Measurements from ENCODE around the gene NTN5. TPM values are rescaled to one million over a fixed set of nuclear protein-coding genes. Genes with fewer than 3 reads are reported as not detected.

The NTN5 gene
- total RNA-seq, 6 experiments from 2014 or later = 0.12 to 0.23 (median 0.18) TPM; not detected in 2

DNA sequence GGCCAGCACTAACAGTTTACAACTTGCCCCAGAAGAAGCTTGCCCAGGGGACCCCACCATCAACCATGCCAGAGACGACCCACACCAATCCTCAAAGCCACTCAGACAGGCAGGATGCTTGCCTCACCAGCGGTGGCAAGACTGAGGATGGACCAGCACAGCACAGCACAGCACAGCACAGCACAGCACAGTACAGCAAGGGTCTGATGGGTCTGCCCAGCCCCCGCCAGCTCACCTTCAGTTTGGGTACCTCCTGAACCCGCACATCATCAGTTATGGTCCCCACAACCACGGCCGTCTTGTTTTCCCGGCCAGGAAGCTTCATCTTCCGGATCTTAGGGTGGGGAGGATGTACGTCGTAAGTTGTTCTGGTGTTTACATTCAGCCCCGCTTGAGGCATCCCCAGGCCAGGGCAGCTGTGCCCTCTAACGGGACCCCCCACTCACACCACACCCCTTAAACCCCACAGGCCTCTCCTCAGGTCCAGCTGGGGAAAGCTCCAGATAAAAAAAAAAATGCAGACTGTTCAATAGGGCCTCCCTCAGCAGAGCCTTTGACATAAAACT, 56.2 kb downstream of the NTN5 start:
- H3K27me3 Mint-ChIP-seq (ENCODE audit: insufficient read depth) = peaks cover 25% of the 10 kb centered on the region
- H3K9me3 Mint-ChIP-seq = no peaks in the 10 kb centered on the region
- H3K27ac Mint-ChIP-seq = peak overlapping the region; percentile 99
- peaks cover 28% of the 10 kb centered on the region for H3K4me1 Mint-ChIP-seq (ENCODE audit: low read depth)
- H3K36me3 Mint-ChIP-seq (ENCODE audit: low read depth) = peaks cover 38% of the 10 kb centered on the region
- TF ChIP-seq, protein P1, sequence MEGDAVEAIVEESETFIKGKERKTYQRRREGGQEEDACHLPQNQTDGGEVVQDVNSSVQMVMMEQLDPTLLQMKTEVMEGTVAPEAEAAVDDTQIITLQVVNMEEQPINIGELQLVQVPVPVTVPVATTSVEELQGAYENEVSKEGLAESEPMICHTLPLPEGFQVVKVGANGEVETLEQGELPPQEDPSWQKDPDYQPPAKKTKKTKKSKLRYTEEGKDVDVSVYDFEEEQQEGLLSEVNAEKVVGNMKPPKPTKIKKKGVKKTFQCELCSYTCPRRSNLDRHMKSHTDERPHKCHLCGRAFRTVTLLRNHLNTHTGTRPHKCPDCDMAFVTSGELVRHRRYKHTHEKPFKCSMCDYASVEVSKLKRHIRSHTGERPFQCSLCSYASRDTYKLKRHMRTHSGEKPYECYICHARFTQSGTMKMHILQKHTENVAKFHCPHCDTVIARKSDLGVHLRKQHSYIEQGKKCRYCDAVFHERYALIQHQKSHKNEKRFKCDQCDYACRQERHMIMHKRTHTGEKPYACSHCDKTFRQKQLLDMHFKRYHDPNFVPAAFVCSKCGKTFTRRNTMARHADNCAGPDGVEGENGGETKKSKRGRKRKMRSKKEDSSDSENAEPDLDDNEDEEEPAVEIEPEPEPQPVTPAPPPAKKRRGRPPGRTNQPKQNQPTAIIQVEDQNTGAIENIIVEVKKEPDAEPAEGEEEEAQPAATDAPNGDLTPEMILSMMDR (IDR thresholded peaks at IDR 0.05) = no peak
- H3K4me3 Mint-ChIP-seq = peak overlapping the region; percentile 94
- DNase-seq = no peak

GRCh38 chr19:48616041-48616436, 56.8 kb downstream of the NTN5 start:
- Mint-ChIP-seq H3K9me3 (no peaks in the 10 kb centered on the region), H3K4me3 (peak overlapping the region; percentile 94), H3K36me3 (ENCODE audit: low read depth) (peaks cover 35% of the 10 kb centered on the region), H3K27me3 (ENCODE audit: insufficient read depth) (peaks cover 25% of the 10 kb centered on the region), H3K4me1 (ENCODE audit: low read depth) (peaks cover 28% of the 10 kb centered on the region), H3K27ac (peak overlapping the region; percentile 69)
- TF ChIP-seq, protein P1 (IDR thresholded peaks at IDR 0.05) = no peak
- no peak for DNase-seq

DNA sequence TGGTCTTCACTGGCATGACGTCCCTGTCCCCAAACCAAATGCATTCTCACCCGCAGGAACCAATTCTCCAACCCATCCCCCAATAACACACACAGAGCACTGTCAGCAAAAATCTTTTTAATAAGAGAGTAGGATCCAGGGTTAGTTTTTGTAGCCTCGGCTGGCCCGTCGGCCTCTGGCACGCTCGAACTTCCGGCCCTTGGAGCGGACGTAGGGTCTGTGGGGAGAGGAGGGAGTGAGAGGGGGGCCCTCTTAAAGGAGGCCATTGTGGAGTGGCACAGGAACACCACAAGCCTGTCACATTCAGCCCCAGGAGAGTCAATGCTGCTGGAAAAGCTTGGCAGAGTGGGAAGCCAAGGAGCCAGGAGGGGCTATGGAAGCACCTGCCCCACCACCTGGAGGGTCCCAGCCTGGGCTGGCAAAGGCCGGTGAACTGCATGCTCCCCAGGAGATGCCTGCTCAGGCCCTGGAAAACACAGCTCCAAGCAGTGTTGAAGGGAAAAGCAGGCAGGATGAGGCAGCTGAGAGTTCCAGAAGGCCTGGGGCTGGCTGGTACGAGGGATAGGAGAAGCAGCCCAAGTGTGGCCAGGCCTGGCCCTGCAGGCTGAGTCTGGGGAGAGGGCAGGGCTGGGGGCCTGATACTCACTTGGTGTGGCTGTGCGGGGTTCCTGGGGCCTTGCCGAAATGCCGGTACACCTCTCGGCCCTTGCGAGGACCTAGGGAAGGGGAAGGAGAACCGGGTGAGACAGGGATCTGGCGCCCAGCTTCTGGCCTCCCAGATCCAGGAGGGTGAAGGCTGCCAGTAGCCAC, 57.4 kb downstream of the NTN5 start:
- Mint-ChIP-seq H3K9me3 (no peaks in the 10 kb centered on the region), H3K4me1 (ENCODE audit: low read depth) (peaks cover 28% of the 10 kb centered on the region), H3K27me3 (ENCODE audit: insufficient read depth) (peaks cover 25% of the 10 kb centered on the region), H3K4me3 (peak overlapping the region; percentile 9; the same call in 1 of the 2 replicates), H3K36me3 (ENCODE audit: low read depth) (peaks cover 35% of the 10 kb centered on the region), H3K27ac (no peak overlapping the region)
- TF ChIP-seq, protein P1 (IDR thresholded peaks at IDR 0.05) = no peak; the same call in 1 of the 2 replicates
- DNase-seq = no peak

DNA sequence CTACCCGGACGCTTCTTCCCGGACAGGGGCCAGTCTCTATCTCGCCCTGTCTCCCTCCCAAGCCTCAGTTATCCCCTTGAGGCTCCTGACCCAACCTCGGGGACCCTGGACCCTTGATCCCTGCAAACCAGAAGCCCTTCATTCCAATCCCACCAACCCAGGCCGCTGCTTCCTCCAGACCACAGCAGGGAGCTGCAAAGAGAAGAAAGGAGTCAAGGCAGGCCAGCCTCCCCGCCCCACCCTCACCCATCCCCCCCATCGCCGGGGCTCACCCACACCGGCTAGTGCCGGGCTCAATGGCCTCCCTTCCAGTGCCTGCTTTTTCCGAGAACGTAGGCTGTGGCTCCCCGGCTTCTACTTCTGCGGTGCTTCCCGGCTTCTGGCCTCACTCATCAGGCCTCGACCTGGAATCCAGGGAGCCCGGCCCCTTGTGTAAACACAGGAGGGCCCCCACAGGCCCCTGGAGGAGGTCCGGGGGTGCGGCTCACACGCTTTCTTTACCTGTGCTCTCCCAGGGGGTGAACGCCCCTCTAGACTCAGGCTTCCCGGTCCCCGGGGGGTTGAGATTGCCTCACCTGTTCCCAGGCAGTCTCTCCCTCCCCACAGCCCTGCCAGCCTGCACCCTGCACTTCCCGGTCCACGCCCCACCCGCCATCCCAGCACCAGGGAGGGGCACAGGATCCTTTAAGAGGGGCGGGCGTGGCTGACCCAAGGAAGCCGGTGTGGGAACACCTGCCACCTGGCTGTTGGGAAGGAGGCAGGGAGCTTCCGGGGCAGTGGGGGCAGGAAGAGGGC, 58.2 kb downstream of the NTN5 start, which contains the start of gene FAM83E:
FAM83E (minus strand) TSS at position 641 of the 795 bp plus-strand sequence. CDS start 1,704 bp downstream, outside the sequence.
- peak within 1 kb of the TSS; percentile 43 for H3K27ac Mint-ChIP-seq
- peaks cover 20% of the 10 kb centered on the region for H3K4me1 Mint-ChIP-seq (ENCODE audit: low read depth)
- DNase-seq = no peak
- H3K36me3 Mint-ChIP-seq (ENCODE audit: low read depth) = peaks cover 34% of the 10 kb centered on the region
- H3K9me3 Mint-ChIP-seq = no peaks in the 10 kb centered on the region
- H3K27me3 Mint-ChIP-seq (ENCODE audit: insufficient read depth) = peaks cover 25% of the 10 kb centered on the region
- TF ChIP-seq, protein P1 (IDR thresholded peaks at IDR 0.05) = no peak
- peak within 1 kb of the TSS; percentile 9 for H3K4me3 Mint-ChIP-seq

DNA sequence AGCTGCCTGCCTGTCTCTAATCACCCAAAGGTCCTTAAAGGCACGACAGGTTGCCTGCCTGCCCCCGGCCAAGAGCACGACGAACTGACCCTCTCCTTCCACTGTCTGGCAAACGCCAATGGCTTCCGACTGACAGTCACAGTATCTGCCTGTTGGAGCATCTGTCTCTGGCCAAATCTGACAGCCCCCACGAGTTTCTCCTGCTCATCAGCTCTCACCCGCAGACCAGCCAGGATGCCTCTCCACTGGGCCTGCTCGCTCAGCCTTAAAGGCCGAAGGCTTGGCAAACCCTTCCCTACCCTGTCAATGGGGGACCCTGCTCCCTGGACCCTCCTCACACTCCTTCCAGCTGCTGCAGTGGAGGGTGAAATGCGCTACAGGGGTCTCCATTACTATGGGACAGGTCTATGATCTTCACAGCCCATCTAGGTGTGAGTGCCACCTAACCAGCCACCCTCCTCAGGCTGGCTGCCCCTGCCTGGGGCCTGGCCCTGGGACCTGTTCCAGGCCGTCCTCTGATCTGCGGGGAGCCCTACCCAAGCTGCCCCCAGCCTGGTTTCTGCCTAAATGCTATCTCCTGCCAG, 58.9 kb downstream of the NTN5 start:
- Mint-ChIP-seq H3K4me1 (ENCODE audit: low read depth) (peaks cover 16% of the 10 kb centered on the region; the same call in 1 of the 2 replicates), H3K4me3 (peak overlapping the region; percentile 6), H3K9me3 (no peaks in the 10 kb centered on the region), H3K36me3 (ENCODE audit: low read depth) (peaks cover 31% of the 10 kb centered on the region), H3K27me3 (ENCODE audit: insufficient read depth) (peaks cover 24% of the 10 kb centered on the region), H3K27ac (peak overlapping the region; percentile 43)
- TF ChIP-seq, protein P1 (IDR thresholded peaks at IDR 0.05) = no peak
- no peak for DNase-seq

All from HFFc6 (cell line).